Measurements from ENCODE around the gene SLC4A2. TPM values are rescaled to one million over a fixed set of nuclear protein-coding genes. Genes with fewer than 3 reads are reported as not detected.

SLC4A2 gene
- polyA plus RNA-seq, 4 donors: 59.9 to 127 (median 81.9) TPM

DNA sequence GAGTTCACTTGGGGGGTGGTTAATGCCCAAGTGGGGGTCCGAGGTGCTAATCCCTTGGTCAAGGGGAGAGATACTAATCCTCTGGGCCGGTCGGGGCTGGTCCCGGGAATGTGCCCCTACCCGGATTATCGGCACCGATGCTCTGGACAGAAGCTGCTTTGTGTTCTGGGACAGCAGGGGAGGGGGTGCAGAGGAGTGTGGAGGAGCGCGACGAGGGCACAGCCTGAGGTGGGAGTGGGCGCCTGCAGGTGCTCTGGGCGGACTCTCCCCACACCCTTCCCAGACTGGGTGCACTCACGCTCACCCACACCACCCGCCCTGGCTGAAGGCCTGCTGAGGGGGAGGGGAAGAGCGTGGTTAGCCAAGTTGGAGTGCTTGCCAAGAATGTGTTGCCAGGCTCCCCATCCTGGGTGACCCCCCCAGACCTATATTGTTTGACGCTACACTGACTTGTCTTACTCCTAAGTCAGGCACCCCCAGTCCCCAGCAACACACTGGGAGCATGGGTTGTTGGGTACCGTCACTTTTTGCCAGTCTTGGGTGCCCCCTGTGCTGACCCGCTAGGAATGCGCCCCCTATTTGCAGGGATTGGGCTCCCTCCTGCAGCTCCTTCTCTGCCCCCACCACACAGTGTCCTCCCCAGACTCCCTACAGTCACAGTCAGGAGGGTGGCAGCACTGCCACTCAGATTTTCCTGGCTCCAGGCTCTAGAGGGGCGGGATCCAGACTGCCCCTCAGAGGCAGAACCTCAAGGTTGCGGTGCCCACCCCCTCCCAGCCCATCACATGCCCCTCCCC is 1.2 kb downstream of the SLC4A2 start:
- DNase-seq (ENCODE audit: low read depth in 4 of 4, low spot score in 3 of 4): no peak

GRCh38 chr7:151061213-151062110 is 2.1 kb downstream of the SLC4A2 start:
- DNase-seq (ENCODE audit: low read depth in 4 of 4, low spot score in 3 of 4): no peak

DNA sequence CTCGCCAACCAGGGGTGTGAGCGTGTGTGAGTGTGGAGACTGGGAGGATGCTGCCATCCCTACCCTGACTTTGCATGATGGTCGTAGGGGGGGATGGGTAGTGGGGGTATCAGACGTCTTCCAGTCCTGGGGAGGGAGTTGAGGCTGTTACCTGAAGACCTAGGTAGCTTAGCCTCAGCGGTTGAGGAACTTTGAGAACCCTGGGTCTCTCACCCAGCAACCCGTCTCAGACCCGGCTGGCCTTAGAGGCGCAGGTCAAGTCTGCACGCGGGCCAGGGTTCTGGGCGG is 2.7 kb downstream of the SLC4A2 start:
- no peak for DNase-seq (ENCODE audit: low read depth in 4 of 4, low spot score in 3 of 4)

DNA sequence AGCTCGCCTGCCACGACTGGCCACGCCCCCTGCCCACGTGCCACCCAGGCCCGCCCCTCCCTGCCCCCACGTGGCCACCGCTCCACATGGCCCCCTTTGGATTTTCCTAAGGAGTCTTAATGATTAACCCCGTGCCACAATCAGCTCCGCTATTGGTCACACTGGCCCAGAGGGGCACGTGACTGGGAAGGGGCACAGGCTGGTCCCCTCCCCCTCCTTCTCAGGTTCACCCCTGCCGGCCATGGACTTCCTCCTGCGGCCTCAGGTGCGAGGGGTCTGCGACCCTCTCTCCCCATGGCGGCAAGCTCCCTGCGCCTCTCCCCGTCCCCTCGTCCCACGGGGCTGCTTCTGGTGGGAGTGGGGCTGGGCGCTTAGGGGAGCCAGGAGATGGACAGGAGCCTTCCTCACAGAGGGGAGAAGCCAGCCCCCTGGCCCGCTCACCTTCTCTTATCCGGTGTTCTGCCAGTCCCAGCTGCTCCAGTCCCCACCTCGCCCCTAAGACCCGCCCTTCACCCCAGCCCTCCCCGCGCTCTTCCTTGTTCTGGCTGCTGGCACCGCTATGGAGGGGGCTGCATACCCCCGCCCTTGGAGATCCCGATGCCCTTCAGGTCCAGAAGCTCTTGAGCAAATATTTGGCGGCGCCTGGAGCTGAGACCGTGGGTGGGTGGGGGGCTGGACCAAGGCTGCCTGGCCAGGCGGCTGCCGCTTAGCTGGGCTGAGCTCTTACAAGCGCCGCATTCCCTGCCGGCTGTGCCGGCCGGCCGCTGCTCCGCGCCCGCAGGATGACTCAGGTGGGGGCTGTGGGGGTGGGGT is 3.2 kb downstream of the SLC4A2 start:
- DNase-seq (ENCODE audit: low read depth in 4 of 4, low spot score in 3 of 4): peak in 1 of 4 donors; percentile 73

GRCh38 chr7:151063212-151063561 is 3.8 kb downstream of the SLC4A2 start:
- DNase-seq (ENCODE audit: low read depth in 4 of 4, low spot score in 3 of 4): no peak

DNA sequence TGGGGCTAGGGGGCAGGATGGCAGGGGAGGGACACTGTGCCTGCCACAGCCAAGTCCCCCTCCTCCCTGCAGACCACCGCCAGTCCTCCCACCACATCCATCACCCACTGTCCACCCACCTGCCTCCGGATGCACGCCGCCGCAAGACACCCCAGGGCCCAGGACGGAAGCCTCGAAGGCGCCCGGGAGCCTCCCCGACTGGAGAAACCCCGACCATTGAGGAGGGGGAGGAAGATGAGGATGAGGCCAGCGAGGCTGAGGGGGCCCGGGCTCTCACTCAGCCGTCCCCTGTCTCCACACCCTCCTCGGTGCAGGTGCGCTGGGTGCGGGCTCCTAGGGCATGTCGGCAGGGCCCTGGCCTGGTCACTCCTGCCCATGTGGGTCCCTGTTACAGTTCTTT is 5.1 kb downstream of the SLC4A2 start:
- DNase-seq (ENCODE audit: low read depth in 4 of 4, low spot score in 3 of 4): no peak

- no peak for DNase-seq (ENCODE audit: low read depth in 4 of 4, low spot score in 3 of 4)
Measured at GRCh38 chr7:151064993-151065392, 5.6 kb downstream of the SLC4A2 start.

DNA sequence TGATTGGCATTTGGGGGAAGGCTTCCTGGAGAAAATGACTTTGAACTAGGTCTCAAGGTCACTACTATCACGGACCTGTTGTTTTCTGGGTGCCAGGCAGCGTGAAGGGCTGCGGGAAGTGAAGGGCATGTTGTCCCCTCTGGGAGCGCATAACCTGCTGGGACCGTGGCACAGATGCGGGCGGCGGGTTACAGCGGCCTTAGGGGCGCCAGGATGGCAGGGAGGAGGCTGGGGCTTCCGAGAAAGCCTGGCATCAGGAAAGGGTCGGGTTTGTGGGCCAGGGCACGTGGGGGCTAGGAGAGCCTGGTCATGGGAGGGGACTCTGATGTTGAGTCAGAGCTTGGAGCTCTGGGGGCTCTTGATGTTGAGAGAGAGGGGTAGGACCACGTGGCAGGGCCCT is 6.1 kb downstream of the SLC4A2 start:
- DNase-seq (ENCODE audit: low read depth in 4 of 4, low spot score in 3 of 4): no peak

DNA sequence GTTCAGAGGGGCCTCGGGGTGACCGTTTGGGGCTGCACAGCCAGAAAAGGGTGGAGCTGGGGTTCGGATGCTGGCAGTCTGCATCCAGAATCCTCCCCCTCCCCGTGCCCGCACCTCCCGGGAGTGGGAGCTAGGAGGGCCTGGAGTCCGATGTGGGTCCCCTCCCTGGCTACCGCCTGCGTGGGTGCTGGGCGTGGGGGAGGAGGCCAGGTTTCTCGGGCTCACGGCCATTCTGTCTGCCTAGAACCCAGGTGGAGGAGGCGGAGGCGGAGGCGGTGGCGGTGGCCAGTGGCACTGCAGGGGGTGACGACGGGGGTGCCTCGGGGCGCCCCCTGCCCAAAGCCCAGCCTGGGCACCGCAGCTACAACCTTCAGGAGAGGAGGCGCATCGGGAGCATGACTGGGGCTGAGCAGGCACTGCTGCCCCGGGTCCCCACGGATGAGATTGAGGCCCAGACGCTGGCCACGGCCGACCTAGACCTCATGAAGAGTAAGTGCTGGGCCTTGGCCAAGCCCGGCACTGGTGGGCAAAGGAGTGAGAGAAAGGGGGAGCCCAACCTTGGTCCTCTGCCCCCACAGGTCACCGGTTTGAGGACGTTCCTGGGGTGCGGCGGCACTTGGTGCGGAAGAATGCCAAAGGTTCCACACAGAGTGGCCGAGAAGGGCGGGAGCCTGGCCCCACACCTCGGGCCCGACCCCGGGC is 7.0 kb downstream of the SLC4A2 start:
- DNase-seq (ENCODE audit: low read depth in 4 of 4, low spot score in 3 of 4): no peak

DNA sequence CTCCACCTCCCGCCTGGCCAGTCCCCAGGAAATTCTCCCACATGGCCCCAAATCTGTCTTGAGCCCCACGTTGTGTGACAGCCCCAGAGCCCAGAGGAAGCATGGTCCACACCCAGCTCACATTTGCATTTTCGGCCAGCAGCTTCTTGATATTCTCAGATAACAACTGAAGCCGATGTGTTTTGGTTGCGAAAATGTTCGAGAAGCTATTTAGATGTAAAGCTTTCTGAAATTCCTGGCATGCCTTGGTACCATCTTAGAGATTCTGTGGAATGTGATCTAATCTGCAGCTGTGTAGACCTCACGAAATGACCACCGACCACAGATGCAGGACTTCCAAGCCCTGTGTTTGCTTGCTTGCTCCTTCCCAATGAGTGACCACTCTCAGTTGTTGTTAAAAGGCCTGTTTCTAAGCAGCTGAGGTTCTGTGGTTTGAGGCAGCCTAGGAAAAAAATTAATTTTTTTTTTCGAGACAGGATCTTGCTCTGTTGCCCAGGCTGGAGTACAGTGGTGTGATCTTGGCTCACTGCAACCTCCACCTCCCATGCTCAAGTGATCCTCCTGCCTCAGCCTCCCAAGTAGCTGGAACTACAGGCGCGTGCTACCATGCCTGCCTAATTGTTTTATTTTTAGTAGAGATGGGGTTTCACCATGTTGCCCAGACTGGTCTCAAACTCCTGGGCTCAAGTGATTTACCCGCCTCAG is 8.8 kb downstream of the SLC4A2 start:
- DNase-seq (ENCODE audit: low read depth in 4 of 4, low spot score in 3 of 4): no peak

GRCh38 chr7:151069841-151070573 is 10.6 kb downstream of the SLC4A2 start:
- DNase-seq (ENCODE audit: low read depth in 4 of 4, low spot score in 3 of 4): no peak

DNA sequence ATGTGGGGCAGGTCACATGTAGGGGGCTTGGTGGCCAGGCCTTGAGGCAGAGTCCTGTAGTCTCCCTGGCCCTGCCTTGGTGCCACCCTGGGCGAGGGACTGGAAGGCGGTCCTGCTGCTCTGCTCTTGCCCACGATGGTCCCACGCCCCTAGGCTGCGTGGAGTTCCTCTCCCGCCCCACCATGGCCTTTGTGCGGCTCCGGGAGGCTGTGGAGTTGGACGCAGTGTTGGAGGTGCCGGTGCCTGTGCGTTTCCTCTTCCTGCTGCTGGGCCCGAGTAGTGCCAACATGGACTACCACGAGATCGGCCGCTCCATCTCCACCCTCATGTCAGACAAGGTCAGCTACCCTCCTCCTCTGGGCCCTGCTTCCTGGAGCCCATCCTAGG is 11.2 kb downstream of the SLC4A2 start:
- DNase-seq (ENCODE audit: low read depth in 4 of 4, low spot score in 3 of 4): no peak

- no peak for DNase-seq (ENCODE audit: low read depth in 4 of 4, low spot score in 3 of 4)
Measured at GRCh38 chr7:151071032-151071866, 11.9 kb downstream of the SLC4A2 start.

GRCh38 chr7:151073990-151074389 is 14.6 kb downstream of the SLC4A2 start:
- DNase-seq (ENCODE audit: low read depth in 4 of 4, low spot score in 3 of 4): no peak

DNA sequence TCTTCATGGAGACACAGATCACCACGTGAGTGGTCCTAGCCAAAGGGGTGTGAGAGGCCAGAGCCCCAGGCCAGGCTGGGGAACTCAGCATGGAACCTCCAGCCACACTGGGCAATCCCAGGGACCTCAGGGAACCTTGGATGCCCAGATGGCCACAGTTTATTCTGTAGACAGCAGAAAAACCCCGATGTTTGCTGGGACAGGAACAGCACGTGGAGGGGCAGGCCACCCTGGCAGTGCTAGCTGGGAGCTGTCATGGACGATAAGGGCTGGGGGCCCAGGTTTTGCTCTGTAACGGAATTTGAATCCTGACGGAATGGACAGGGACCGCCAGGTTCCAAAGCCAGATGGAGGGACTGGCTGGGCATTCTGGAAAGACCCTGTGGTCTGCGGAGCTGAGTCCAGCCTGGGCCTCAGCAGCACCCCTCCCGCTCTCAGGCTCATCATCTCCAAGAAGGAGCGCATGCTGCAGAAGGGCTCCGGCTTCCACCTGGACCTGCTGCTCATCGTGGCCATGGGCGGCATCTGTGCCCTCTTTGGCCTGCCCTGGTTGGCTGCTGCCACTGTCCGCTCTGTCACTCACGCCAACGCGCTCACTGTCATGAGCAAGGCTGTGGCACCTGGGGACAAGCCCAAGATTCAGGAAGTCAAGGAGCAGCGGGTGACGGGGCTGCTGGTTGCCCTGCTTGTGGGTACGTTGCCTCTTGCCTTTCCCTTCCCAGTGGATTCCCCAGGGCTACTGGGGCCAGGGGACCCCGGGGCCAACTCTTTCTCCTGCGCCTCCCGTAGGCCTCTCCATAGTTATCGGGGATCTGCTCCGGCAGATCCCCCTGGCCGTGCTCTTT is 15.7 kb downstream of the SLC4A2 start:
- DNase-seq (ENCODE audit: low read depth in 4 of 4, low spot score in 3 of 4): no peak

DNA sequence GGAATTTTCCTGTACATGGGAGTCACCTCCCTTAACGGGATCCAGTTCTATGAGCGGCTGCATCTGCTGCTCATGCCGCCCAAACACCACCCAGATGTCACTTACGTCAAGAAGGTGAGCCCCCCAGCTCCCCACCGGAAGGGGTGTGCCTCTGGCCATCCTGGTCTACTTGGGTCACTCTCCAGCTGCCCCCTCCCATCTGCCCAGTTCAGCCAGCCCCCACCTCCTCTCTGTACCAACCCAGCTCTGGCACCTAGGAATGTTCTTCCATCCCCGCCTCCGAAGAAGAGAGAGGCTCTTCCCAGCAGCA is 16.2 kb downstream of the SLC4A2 start:
- DNase-seq (ENCODE audit: low read depth in 4 of 4, low spot score in 3 of 4): no peak

GRCh38 chr7:151075978-151076426 is 16.6 kb downstream of the SLC4A2 start:
- no peak for DNase-seq (ENCODE audit: low read depth in 4 of 4, low spot score in 3 of 4)
